Measurements from ENCODE around the gene TBC1D26.
"Not testable (repeated sequence)": the region's sequence is repeated elsewhere in the genome, so short reads cannot be mapped to it uniquely, and the experiment has no call there.

The TBC1D26 gene

DNA sequence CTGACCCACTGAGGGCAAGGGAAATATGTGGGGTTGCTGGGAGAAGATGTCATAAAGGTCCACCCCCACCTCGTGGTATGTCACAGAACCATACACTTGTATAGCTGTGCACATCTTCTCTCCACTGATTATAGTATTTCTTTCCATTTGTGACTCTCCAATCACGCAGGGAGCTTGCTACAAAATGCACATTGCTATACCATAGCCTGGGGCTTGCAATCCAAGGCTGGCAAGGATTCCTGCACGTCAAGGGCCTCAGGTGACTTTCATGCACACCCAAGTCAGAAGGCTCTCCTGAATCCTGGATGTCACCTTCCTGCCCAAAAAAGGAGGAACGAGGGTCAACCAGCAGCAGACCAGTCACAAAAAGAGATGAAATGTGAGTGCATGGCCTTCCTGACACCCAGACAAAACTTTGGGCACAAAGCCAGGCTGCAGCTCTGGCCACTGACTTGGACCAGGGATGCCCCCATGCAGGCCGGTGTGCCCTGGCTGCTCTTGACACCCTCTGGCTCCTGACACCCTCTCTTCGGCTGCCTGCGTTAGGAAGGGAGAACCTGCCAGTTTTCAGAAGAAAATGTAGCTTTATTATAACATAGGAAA is 12.1 kb downstream of the TBC1D26 start:
- DNase-seq (ENCODE audit: low read depth) = no peak

GRCh38 chr17:15744885-15745284 is 12.8 kb downstream of the TBC1D26 start:
- DNase-seq (ENCODE audit: low read depth) = no peak

GRCh38 chr17:15749403-15749802 is 17.3 kb downstream of the TBC1D26 start:
- not testable (repeated sequence) for DNase-seq (ENCODE audit: low read depth)

DNA sequence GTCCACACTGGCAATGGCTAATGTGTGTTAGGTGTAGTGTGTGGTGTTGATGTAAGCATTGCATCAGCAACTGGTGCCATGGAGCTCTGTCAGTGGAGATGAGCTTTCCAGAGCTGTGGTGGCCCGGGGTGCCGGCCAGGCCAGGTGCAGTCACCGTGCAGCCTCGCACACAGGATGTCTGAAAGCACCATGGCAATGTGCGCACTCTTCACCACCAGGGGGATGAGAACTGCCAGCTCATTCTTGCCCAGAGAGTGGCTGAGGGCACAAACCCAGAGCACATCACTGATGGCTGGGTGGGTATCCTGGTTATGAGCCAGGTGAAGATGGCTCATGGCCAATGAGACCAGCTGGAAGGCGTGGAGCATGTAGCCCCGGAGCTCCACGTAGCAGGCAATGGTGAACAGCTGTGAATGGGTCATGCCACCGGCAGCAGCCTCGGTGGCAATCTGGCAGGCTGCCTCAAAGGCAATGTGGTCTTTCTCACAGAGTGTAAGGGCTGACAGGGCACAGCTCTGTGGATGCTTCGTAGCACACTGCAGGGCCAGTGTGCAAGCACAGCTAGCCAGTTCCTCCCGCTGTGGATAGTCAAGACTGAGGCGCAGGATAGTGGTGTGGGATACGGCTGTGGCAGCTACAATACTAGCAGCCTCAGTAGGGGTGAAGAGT is 36.9 kb downstream of the TBC1D26 start:
- not testable (repeated sequence) for DNase-seq (ENCODE audit: low read depth)

- not testable (repeated sequence) for DNase-seq (ENCODE audit: low read depth)
Measured at GRCh38 chr17:15770679-15771078, 38.6 kb downstream of the TBC1D26 start.

DNA sequence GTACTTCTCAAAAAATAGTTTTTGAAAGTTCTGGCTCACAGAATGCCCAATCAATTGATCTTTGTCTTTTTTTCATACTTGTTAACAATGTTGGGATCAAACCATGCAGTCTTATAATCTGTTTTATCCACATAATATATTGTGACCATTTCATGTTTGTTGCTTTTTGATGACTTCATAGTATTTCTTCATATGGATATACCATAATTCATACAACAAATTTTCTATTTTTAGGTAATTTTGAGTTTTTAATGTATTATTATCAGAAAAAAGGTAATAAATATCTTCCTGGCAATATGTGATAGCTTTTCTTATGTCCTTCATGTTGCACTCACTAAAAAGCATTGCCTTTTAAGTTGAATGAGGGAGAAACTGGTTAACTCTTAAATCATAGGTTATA is 44.8 kb downstream of the TBC1D26 start:
- no peak for DNase-seq (ENCODE audit: low read depth)

GRCh38 chr17:15777297-15777696 is 45.2 kb downstream of the TBC1D26 start:
- DNase-seq (ENCODE audit: low read depth) = no peak

DNA sequence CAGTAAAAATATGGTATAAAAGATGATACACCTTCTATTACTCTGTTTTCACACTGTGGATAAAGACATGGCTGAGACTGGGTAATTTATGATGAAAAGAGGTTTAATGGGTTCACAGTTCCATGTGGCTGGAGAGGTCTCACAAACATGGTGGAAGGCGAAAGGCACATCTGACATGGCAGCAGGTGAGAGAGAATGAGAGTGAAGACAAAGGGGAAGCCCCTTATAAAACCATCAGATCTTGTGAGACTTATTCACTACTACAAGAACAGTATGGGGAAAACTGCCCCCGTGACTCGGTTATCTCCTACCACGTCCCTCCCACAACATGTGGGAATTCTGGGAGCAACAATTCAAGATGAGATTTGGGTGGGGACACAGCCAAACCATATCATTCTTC is 45.6 kb downstream of the TBC1D26 start:
- no peak for DNase-seq (ENCODE audit: low read depth)

DNA sequence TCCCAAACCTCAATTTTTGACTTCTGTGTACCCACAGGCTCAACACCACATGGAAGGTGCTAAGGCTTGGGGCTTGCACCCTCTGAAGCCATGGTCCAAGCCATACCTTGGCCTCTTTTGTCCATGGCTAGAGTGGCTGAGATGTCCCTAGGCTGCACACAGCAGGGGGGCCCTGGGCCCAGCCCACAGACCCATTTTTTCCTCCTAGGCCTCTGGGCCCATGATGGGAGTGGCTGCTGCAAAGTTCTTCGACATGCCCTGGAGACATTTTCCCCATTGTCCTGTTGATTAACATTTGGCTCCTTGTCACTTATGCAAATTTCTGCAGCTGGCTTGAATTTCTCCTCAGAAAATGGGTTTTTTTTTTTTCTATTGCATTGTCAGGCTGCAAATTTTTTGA is 47.0 kb downstream of the TBC1D26 start:
- no peak for DNase-seq (ENCODE audit: low read depth)

DNA sequence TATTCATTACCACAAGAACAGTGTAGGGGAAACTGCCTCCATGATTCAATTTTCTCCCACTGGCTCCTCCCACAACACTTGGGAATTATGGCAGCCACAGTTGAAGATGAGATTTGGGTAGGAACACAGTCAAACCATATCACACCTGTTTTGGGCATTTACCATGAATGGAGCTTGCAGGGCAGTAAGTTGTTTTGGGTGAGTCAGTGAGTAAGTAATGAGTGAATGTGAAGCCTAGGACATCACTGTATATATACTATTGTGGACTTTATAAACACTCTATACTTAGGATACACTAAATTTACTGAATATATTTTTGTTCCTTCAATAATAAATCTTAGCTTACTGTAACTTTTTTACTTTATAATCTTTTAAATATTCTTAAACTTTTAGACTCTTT is 48.1 kb downstream of the TBC1D26 start:
- DNase-seq (ENCODE audit: low read depth) = no peak

- DNase-seq (ENCODE audit: low read depth) = no peak
Measured at GRCh38 chr17:15782866-15783265, 50.8 kb downstream of the TBC1D26 start.

GRCh38 chr17:15783461-15783860 is 51.4 kb downstream of the TBC1D26 start:
- no peak for DNase-seq (ENCODE audit: low read depth)

- not testable (repeated sequence) for DNase-seq (ENCODE audit: low read depth)
Measured at GRCh38 chr17:15784351-15784750, 52.3 kb downstream of the TBC1D26 start.

DNA sequence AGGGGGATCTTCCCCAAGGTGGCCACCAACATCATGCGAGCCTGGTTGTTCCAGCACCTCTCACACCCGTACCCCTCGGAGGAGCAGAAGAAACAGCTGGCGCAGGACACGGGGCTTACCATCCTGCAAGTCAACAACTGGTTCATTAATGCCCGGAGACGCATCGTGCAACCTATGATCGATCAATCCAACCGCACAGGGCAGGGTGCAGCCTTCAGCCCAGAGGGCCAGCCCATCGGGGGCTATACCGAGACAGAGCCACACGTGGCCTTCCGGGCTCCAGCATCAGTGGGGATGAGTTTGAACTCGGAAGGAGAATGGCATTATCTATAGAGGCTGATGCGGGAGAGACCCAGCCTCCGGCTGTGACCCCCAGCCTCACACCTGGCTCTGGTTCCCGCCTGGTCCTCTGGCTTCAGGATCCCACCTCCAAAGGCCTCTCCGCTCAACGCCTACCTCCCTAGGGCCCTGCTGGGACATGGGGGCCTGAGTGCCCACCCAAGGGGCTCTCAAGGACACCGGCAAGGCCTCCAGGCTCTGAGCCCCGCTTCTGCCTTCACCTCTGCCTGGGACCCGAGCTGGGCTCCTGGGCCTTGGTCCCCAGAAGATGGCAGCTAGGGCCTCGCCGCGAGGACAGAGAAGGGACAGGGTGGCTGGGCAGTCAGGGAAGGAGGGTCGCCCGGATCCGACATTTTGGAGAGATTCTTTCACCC is 55.4 kb downstream of the TBC1D26 start:
- DNase-seq (ENCODE audit: low read depth) = not testable (repeated sequence)

DNA sequence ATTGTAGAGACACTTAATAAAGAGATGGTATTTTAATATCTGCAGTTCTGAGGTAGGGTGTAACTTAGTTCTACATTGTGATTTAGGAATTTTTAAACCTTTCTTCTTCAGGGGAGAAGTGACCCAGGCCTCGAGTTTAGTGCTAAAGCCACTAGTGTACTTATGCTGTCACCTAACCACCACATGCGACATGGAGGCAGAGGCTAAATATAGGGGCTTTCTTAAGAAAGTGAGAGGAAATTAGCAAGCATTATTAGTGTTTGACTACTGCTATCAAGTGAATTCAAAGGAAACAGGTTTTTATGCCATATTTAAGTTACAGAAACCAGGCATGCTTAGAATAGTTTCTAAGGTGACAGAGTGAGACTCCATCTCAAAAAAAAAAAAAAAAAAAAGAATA is 56.3 kb downstream of the TBC1D26 start:
- not testable (repeated sequence) for DNase-seq (ENCODE audit: low read depth)
